HuH-7.5 (cell line): ENCODE data around the gene CNMD.
"Not testable (repeated sequence)": the region's sequence is repeated elsewhere in the genome, so short reads cannot be mapped to it uniquely, and the experiment has no call there.

Experiments
- DNase-seq: peaks from one replicate; pipeline ENCODE4 v3.0.0; 2011; ENCODE audit warnings: low spot score

Gene CNMD

DNA sequence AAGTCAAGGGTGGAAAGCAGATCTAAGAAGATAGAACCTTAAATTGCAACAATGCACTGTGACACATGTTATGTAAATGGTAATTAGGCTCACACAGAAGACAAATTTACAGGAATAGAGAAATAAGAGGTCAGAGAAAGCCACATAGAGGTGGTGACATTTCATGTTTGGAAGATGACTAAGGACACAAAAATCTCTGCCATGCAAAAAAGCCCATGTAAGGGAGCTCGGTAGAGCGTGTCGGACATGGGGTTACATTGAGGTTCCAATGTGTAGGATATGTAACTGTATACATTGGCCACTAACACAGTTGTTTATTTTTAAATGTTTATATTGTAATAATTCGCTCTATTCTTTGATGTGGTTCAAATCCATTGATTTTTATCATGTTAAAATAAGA lies 53.2 kb downstream of the CNMD start:
- DNase-seq = no peak

- DNase-seq = not testable (repeated sequence)
Measured at GRCh38 chr13:52685806-52686205, 53.8 kb downstream of the CNMD start.

- no peak for DNase-seq
Measured at GRCh38 chr13:52677823-52678222, 61.8 kb downstream of the CNMD start.

GRCh38 chr13:52673465-52673864 lies 66.2 kb downstream of the CNMD start:
- no peak for DNase-seq

DNA sequence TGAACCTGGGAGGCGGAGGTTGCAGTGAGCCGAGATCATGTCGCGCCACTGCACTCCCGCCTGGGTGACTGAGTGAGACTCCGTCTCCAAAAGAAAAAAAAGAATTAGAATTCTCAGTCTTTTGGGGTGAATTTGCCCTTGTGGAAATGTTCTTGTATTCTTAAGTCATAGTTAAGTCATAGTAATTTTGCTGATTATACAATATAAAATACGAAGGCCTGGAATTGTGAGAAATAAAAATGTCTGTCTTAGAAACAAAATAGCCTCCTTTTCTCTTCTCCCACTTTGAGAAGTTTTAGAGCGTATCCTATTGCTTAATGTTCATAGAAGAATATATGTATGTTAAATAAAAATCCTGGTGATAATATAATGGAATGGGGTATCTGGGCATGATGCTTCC lies 68.9 kb downstream of the CNMD start:
- DNase-seq = no peak

GRCh38 chr13:52669677-52670076 lies 69.9 kb downstream of the CNMD start:
- no peak for DNase-seq

- no peak for DNase-seq
Measured at GRCh38 chr13:52665325-52665724, 74.3 kb downstream of the CNMD start.

- DNase-seq = no peak
Measured at GRCh38 chr13:52664272-52664671, 75.3 kb downstream of the CNMD start.

DNA sequence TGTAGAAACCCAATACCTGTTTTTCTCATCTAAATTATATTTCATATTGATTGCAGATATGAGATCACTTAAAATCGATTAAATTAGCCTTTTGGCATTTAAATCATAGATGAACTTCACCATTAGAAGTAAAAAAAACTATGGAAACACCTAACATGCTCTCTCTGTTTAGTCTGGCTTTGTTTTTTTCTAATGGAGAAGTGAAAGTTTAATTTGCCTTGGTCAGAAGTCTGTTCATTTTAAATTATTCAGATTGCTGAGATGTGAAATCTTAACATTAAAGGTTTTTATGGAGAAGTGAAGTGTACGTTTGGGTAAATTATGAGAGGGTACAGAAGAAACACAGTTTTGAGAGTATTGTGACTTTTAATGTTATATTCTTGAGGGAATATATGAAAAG lies 80.3 kb downstream of the CNMD start:
- DNase-seq = no peak
